ENCODE data around the gene EPN3.

Gene EPN3

GRCh38 chr17:50532452-50533024, at the start of gene EPN3:
TSS of gene EPN3 (plus strand) at chr17:50532735. CDS start at chr17:50536557, 3,822 bp downstream.
- no peak for DNase-seq (ENCODE audit: low read depth)
- H3K4me3 ChIP-seq (ENCODE audit: low read depth, low read length) = no peak within 1 kb of the TSS

GRCh38 chr17:50483266-50483665, 49.3 kb upstream of the EPN3 start:
- DNase-seq (ENCODE audit: low read depth) = no peak
- H3K4me3 ChIP-seq (ENCODE audit: low read depth, low read length) = no peak overlapping the region

- H3K4me3 ChIP-seq (ENCODE audit: low read depth, low read length) = no peak overlapping the region
- no peak for DNase-seq (ENCODE audit: low read depth)
These were observed 48.0 kb upstream of the EPN3 start for GRCh38 chr17:50484386-50485155.

GRCh38 chr17:50487213-50488096, 45.1 kb upstream of the EPN3 start:
- no peak for DNase-seq (ENCODE audit: low read depth)
- H3K4me3 ChIP-seq (ENCODE audit: low read depth, low read length) = no peak overlapping the region

- no peak for DNase-seq (ENCODE audit: low read depth)
- no peak overlapping the region for H3K4me3 ChIP-seq (ENCODE audit: low read depth, low read length)
These were observed 43.7 kb upstream of the EPN3 start for GRCh38 chr17:50488880-50489279.

GRCh38 chr17:50491505-50491904, 41.0 kb upstream of the EPN3 start:
- no peak overlapping the region for H3K4me3 ChIP-seq (ENCODE audit: low read depth, low read length)
- DNase-seq (ENCODE audit: low read depth) = no peak

- no peak for DNase-seq (ENCODE audit: low read depth)
- no peak overlapping the region for H3K4me3 ChIP-seq (ENCODE audit: low read depth, low read length)
These were observed 40.3 kb upstream of the EPN3 start for GRCh38 chr17:50492214-50492613.

- no peak for DNase-seq (ENCODE audit: low read depth)
- no peak overlapping the region for H3K4me3 ChIP-seq (ENCODE audit: low read depth, low read length)
These were observed 38.8 kb upstream of the EPN3 start for GRCh38 chr17:50493744-50494143.

GRCh38 chr17:50495217-50495823, 37.2 kb upstream of the EPN3 start:
- H3K4me3 ChIP-seq (ENCODE audit: low read depth, low read length) = no peak overlapping the region
- no peak for DNase-seq (ENCODE audit: low read depth)

GRCh38 chr17:50495918-50496317, 36.6 kb upstream of the EPN3 start:
- no peak overlapping the region for H3K4me3 ChIP-seq (ENCODE audit: low read depth, low read length)
- no peak for DNase-seq (ENCODE audit: low read depth)

- H3K4me3 ChIP-seq (ENCODE audit: low read depth, low read length) = no peak overlapping the region
- no peak for DNase-seq (ENCODE audit: low read depth)
These were observed 34.3 kb upstream of the EPN3 start for GRCh38 chr17:50498021-50498874.

GRCh38 chr17:50499270-50499669, 33.3 kb upstream of the EPN3 start:
- no peak for DNase-seq (ENCODE audit: low read depth)
- H3K4me3 ChIP-seq (ENCODE audit: low read depth, low read length) = no peak overlapping the region

- H3K4me3 ChIP-seq (ENCODE audit: low read depth, low read length) = no peak overlapping the region
- no peak for DNase-seq (ENCODE audit: low read depth)
These were observed 32.8 kb upstream of the EPN3 start for GRCh38 chr17:50499721-50500120.

GRCh38 chr17:50501054-50501453, 31.5 kb upstream of the EPN3 start:
- H3K4me3 ChIP-seq (ENCODE audit: low read depth, low read length) = no peak overlapping the region
- DNase-seq (ENCODE audit: low read depth) = no peak

GRCh38 chr17:50502301-50502990, 30.1 kb upstream of the EPN3 start:
- H3K4me3 ChIP-seq (ENCODE audit: low read depth, low read length) = no peak overlapping the region
- DNase-seq (ENCODE audit: low read depth) = no peak

GRCh38 chr17:50505591-50506130, 26.9 kb upstream of the EPN3 start:
- DNase-seq (ENCODE audit: low read depth) = no peak
- no peak overlapping the region for H3K4me3 ChIP-seq (ENCODE audit: low read depth, low read length)

GRCh38 chr17:50506298-50506697, 26.2 kb upstream of the EPN3 start:
- no peak for DNase-seq (ENCODE audit: low read depth)
- no peak overlapping the region for H3K4me3 ChIP-seq (ENCODE audit: low read depth, low read length)

GRCh38 chr17:50507871-50508572, 24.5 kb upstream of the EPN3 start, which contains the start of gene MYCBPAP:
TSS of gene MYCBPAP (plus strand) at chr17:50508439. CDS start at chr17:50508675, 236 bp downstream.
- DNase-seq (ENCODE audit: low read depth) = no peak
- H3K4me3 ChIP-seq (ENCODE audit: low read depth, low read length) = peak within 1 kb of the TSS; percentile 48
